CD1c-positive myeloid dendritic cell (primary cell): ENCODE measurements around the gene MBD4.
"Not testable (repeated sequence)": the region's sequence is repeated elsewhere in the genome, so short reads cannot be mapped to it uniquely, and the experiment has no call there.

Source experiments
- DNase-seq: peaks from one replicate; pipeline ENCODE4 v3.0.0-alpha.2; 2016; ENCODE audit errors: extremely low spot score

MBD4 gene

GRCh38 chr3:129409541-129409940 lies 30.2 kb downstream of the MBD4 start:
- no peak for DNase-seq

DNA sequence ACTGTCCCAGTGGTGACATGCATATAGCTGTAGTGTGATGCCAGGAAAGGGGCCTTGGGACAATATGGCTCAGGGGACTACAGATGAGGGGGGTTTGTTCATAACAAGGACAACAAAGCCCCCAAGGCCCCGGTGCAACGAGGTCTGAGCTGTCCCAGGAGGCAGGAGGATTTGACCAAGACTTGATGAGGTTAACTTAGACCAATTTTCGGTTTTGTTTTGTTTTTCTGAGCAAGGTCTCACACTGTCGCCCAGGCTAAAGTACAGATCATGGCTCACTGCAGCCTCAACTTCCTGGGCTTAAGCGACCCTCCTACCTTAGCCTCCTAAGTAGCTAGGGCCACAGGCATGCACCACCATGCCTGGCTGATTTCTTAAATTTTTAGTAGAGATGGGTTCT lies 35.1 kb downstream of the MBD4 start:
- no peak for DNase-seq

DNA sequence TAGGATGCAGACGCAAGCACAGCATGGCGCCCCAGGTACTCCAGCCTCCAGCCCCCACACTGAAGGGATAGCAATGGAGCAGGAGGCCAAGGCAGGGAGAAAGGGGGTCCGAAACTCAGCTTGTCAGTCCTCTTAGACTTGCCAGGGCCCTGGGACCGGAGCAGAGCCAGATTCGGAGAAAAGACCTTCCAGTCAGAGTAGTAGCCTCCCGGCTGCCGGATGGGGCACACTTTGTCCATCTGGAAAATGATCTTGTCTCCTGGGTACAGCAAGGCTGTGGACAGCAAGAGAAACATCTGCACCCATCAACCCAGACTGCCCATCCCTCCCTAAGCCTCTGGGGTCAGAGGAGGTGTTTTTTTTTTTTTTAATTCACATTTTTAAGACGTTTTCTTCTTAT lies 35.6 kb downstream of the MBD4 start:
- no peak for DNase-seq

DNA sequence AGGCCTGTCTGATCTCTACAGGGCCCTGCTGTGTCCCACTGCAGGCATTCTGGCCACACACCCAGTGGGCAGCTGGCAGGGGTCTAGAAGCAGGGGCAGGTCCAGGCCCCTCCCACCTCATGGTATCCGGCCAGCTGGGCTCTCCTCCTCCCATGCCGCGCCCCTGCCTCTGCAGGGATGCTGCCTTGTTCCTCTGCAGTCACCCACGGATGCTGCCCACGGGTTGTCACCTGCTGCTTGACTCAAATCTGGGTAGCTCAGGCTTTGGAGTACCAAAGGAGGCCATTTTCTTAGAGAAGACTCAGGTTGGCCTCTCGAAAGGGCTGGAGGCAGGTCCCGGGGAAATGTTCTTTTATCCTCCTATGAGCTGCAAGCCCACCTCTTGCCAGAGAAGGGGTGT lies 36.3 kb downstream of the MBD4 start:
- DNase-seq, result no peak

- no peak for DNase-seq
Measured at GRCh38 chr3:129402616-129403015, 37.1 kb downstream of the MBD4 start.

GRCh38 chr3:129402210-129402609 lies 37.5 kb downstream of the MBD4 start:
- DNase-seq, result no peak

DNA sequence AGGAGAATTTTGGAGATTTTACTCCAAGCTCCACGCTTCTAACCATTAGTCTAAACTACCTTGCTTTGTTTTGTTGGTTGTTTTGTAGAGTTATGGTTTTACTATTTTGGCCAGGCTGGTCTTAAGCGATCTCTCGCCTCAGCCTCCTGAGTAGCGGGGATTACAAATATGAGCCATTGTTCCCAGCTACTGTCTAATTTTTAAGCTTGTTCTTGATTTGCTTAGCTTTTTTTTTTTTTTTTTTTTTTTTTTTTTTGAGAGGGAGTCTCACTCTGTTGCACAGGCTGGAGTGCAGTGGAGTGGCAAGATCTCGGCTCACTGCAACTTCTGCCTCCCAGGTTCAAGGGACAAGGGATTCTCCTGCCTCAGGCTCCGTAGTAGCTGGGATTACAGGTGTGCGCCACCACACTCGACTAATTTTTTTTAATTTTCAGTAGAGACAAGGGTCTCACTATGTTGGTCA lies 39.8 kb downstream of the MBD4 start:
- DNase-seq, result no peak

DNA sequence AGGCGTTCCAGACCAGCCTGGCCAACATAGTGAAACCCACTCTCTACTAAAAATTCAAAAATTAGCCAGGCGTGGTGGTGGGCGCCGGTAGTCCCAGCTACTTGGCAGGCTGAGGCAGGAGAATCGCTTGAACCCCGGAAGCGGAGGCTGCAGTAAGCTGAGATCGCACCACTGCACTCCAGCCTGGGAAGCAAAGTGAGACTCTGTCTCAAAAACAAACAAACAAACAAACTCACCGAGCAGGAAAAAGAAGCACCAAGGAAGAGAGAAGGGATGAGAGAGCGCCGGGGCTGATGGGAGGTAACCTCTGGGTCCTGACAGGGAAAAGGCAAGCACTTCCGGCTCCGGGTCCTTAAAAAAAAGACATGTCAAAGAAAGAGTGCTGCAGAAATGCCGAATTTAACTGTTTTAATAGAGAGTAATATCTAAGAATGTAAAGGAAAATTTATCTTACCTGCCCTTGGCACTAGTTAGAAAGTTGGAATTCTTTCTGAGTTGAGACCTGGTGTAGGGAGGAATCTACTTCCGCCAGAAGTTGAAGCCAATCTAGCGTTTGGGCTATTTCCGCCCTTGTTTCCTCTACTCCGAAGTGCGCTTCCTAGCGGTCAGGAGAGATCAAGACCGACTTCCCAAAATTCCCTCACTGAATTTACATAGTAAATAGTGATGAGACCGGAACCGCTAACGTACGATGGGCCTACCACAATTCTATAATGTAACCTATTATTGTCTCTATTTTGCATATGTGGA lies 40.4 kb downstream of the MBD4 start:
- peak; percentile 98 for DNase-seq

GRCh38 chr3:129398803-129399144 lies 41.0 kb downstream of the MBD4 start:
- peak; percentile 3 for DNase-seq

GRCh38 chr3:129393760-129394564 lies 45.8 kb downstream of the MBD4 start:
- DNase-seq, result not testable (repeated sequence)

- DNase-seq, result no peak
Measured at GRCh38 chr3:129393271-129393670, 46.5 kb downstream of the MBD4 start.

DNA sequence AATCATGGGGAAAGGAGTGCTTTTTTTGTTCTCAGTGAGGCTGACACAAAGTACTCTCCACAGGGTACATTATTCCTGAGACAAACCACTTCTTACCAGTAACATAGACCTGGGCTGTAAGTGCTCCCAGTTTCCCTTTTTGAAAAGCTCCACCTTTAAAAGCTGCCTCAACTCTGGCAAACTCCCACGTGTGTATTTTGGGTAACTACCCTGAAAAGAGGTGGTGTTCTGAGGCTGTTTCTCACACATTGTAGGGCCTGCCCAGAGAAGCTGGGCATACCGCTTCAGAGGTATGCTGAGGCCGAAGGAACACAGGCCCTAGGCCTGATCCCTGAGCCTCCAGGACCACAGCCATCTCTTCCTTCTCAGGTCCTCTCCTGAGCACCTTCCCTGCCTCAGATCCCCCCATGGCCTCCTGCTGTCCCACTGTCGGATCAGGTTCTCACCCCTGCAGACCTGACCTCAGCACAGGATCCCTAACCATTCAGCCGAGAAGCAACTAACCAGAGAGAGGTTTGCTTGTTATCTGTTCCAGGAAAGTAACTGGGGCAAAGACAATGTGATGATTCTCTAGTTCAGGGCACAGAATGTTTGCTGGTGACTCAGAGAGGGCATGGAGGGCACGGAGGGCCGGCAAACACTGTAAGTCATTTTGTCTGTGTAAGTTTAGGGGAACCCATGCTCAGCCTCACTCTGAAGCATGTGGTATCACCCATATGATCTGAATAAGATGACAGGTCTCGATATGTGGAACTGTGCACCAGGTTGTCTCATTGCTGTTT lies 47.5 kb downstream of the MBD4 start:
- not testable (repeated sequence) for DNase-seq

DNA sequence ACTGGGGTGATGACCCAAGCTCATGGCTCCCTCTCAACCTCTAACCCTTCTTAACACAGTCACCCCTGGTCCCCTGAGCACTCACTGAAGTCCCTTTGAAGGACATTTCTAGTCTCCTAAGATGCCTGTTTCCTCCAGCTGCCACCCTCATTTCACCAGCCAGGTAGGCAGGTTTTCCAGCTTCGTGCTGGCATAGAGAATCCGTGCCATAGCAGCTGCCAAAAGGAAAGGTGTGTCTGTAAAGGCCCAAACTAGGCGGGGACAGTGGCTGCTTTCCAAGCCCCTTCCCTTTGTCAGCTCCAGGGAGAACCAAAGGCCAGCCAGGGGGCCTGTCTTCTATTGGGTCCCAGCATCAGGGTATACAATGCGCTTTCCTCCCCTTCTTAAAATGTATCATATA lies 48.2 kb downstream of the MBD4 start:
- not testable (repeated sequence) for DNase-seq

- DNase-seq, result no peak
Measured at GRCh38 chr3:129389572-129389937, 50.2 kb downstream of the MBD4 start.

DNA sequence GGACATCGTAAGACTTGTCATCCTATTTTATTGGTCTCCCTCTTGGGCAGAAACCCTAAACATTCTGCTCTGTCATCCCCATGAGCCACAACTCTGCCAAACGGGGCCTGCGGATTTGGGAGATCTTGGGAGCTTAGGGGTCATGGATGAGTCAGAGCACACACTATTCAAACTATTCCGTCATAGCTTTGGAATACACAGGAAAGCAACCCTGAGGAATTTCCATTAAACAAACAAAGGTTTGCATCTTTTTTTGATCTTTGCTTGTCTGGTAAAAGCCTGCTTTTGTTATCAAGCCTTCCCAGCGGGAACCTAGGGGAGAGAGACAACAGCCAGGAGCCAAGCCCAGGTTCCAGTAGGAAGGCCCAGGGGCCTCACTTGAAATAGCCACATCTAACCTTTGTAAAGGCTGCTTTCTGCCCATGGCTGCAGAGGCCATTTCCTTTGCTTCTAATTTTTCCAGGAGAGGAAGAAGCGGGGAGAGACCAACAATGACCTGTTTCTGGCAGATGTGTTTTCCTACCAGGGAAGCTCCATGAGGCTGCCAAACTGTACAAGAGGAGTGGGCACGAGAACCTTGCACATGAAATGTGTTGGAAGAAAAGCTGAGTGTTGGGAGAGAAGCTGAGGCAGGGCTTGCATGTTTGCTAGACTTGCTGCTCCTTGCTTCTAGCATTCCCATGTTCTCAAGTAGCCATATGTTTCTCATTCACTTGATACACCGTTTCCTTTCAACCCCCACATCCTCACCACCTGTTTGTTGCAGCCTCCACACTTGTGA lies 50.8 kb downstream of the MBD4 start:
- not testable (repeated sequence) for DNase-seq

DNA sequence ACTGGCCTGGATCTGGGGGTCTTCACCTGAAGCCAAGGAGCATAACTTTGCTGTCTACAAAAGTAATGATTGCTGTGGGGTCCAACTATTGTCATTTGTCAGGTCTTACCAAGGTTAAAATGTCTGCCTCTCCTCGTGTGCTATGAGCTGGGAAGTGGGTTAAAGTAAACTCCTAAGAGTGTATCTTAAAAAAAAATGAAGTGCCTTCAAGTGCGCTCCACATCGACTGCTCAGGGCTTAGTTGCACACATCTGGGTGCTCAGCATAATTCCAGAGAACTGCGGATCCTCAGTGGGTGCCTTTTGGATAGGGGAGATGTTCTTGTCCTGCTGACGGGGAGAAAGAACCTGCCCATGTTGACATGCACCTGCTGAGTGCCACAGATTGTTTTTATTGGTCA lies 52.3 kb downstream of the MBD4 start:
- DNase-seq, result no peak

- no peak for DNase-seq
Measured at GRCh38 chr3:129386984-129387383, 52.8 kb downstream of the MBD4 start.

DNA sequence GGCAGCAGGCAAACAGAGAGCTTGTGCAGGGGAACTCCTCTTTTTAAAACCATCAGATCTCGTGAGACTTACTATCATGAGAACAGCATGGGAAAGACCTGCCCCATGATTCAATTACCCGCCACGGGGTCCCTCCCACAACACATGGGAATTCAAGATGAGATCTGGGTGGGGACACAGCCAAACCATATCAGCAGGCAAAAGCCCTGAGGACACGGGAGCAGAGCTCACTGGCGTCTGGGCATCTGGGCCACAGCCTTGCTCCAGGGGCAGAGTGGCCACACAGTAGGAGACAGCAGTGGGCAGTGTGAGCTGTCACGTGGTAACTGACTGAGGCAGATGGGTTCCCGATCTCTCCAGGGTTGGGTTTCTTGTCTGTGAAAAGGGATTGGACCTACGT lies 54.2 kb downstream of the MBD4 start:
- DNase-seq, result not testable (repeated sequence)

DNA sequence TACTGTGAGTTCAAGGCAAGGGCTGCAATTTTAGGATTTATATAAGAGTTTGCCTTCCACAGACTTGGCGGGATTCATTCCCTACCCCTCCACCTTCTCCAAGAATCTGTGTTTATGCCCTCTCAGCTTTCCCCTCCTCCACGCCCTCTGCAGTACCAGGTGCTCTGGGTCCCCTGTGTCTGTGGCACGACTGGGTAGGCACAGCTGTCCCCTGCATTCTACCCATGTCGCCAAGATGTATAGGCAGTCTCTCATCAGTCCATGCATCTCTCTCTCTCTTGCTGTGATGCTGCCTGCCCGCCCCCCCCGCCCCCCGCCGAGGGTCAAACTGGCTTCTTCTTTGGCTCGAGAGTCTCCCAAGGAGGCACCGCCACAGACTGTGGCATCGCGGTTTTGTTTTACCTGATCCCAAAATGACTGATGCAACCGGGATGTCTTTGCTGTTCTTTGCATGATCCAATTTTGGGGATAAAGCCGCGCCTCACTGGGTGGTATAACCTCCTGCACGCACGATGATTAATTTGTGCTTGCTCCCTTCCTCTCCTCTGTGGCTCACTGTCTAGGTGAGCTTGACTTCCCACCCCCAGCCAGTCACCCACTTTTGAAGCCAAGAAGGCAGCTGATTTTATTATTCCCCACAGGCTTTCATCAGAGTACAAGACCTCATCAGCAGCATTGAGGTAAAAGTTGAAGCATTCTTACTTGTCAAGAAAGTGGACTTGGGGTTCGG lies 55.0 kb downstream of the MBD4 start:
- no peak for DNase-seq

GRCh38 chr3:129384103-129384502 lies 55.6 kb downstream of the MBD4 start:
- not testable (repeated sequence) for DNase-seq

DNA sequence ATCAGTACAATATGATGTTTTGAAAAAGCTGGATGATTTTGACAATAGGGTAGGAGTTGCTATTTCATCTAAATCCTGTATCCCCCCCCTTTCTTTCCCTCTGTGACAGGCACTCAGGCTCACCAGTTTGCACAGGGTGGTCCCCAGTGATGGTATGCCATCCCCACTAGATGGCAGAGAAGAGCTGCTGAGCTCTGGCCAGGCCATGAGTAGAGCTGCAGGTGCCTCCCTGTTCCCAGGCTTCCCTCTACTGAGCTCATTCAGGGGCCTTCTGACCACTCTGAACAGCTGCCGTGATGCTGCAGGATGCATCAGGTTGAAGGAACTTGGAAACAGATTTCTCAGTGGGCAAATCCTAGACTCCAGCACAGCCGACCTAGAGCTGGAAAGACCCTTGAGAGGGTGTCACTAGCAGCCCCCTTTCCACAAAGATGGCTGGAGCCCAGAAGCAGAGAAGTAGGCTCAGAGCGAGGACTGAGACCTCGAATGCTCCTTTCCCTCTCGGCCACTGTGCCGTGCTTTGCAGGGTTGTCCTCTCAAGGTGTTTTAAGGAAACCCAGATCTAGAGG lies 56.4 kb downstream of the MBD4 start:
- DNase-seq, result peak; percentile 42
